Stimulated activated CD4-positive, alpha-beta T cell treated with anti-CD3 and anti-CD28 coated beads, TNF-alpha, amount 100 ng/mL, for 48 hours (primary cell): Measurements from ENCODE around the gene TPX2.

Experiments used
- DNase-seq, 3 donors: peaks; one replicate each; pipeline ENCODE4 v3.0.0-alpha.2; 2020; ENCODE audit warnings: low read depth in 3 of 3

Gene TPX2

GRCh38 chr20:31848088-31848999 lies 109.3 kb downstream of the TPX2 start:
- no peak for DNase-seq

- DNase-seq, result no peak
These were observed 110.3 kb downstream of the TPX2 start for GRCh38 chr20:31849306-31849930.
